HEK293T (cell line): ENCODE results near the gene FZD4.

ENCODE experiments used
- ARNT ChIP-seq: fragments of 450-650 bp; IDR thresholded peaks from 2 replicates; pipeline ENCODE4 v1.6.1; 2017; ENCODE audit warnings: mild to moderate bottlenecking
- BHLHE40 ChIP-seq: fragments of 450-650 bp; IDR thresholded peaks from 2 replicates; pipeline ENCODE4 v1.6.1; 2016; ENCODE audit warnings: mild to moderate bottlenecking, moderate library complexity, borderline replicate concordance
- CTBP1 ChIP-seq: fragments of 450-650 bp; IDR thresholded peaks from 2 replicates; pipeline ENCODE4 v1.6.1; 2016; ENCODE audit warnings: borderline replicate concordance
- FOXA1 ChIP-seq: fragments of 450-650 bp; IDR thresholded peaks from 2 replicates; pipeline ENCODE4 v1.6.1; 2016; ENCODE audit warnings: mild to moderate bottlenecking
- HDGF ChIP-seq: fragments of 450-650 bp; IDR thresholded peaks from 2 replicates; pipeline ENCODE4 v1.6.1; 2017; ENCODE audit warnings: antibody characterized with exemption, borderline replicate concordance
- LEF1 ChIP-seq: fragments of 450-650 bp; IDR thresholded peaks from 2 replicates; pipeline ENCODE4 v1.6.1; 2017; ENCODE audit warnings: mild to moderate bottlenecking, borderline replicate concordance
- NFRKB ChIP-seq: fragments of 450-650 bp; IDR thresholded peaks from 2 replicates; pipeline ENCODE4 v1.6.1; 2016; ENCODE audit warnings: mild to moderate bottlenecking, moderate library complexity
- PKNOX1 ChIP-seq: fragments of 450-650 bp; IDR thresholded peaks from 2 replicates; pipeline ENCODE4 v1.6.1; 2016
- SP1 ChIP-seq: fragments of 450-650 bp; IDR thresholded peaks from 2 replicates; pipeline ENCODE4 v1.6.1; 2017
- SUZ12 ChIP-seq: fragments of 450-650 bp; IDR thresholded peaks from 2 replicates; pipeline ENCODE4 v1.6.1; 2016; ENCODE audit warnings: mild to moderate bottlenecking
- TARDBP ChIP-seq: fragments of 450-650 bp; IDR thresholded peaks from 2 replicates; pipeline ENCODE4 v1.6.1; 2016
- ZNF384 ChIP-seq: fragments of 450-650 bp; IDR thresholded peaks from 2 replicates; pipeline ENCODE4 v1.6.1; 2016

- no peak for TF ChIP-seq ARNT
- TF ChIP-seq ZNF384, result no peak
- TF ChIP-seq FOXA1, result no peak
- no peak for TF ChIP-seq TARDBP
- TF ChIP-seq SUZ12, result no peak
- TF ChIP-seq NFRKB, result no peak
- TF ChIP-seq CTBP1, result no peak
- no peak for TF ChIP-seq LEF1
- TF ChIP-seq SP1, result no peak
- no peak for TF ChIP-seq BHLHE40
- no peak for TF ChIP-seq PKNOX1
- TF ChIP-seq HDGF, result no peak
Measured at GRCh38 chr11:86947541-86947940, 7.7 kb downstream of the FZD4 start.
